B cell (primary cell): ENCODE measurements around the gene GGTLC3. TPM values are rescaled to one million over a fixed set of nuclear protein-coding genes. Genes with fewer than 3 reads are reported as not detected.
"Not testable (repeated sequence)": the region's sequence is repeated elsewhere in the genome, so short reads cannot be mapped to it uniquely, and the experiment has no call there.

Source experiments
- ATAC-seq: fragments of 200-7000 bp; cut with Tn5 transposase; one replicate; pipeline ENCODE4 v1.10.0; 2021; ENCODE audit warnings: low read depth, mild to moderate bottlenecking, moderate number of reproducible peaks, moderate library complexity
- CTCF ChIA-PET: fragments of 350-600 bp; sonication (Branson Sonifier 250); formaldehyde crosslinking; loops from one replicate; lab custom pipeline; 2021; ENCODE audit warnings: antibody characterized with exemption, inconsistent platforms; lab: Charles Lee
- POLR2A ChIA-PET: fragments of 350-600 bp; sonication (Branson Sonifier 250); formaldehyde crosslinking; loops from one replicate; lab custom pipeline; 2021; ENCODE audit warnings: antibody characterized with exemption; lab: Charles Lee
- DNase-seq: peaks from one replicate; pipeline ENCODE4 v3.0.0; 2013
- H2AFZ ChIP-seq: 2 replicates; pipeline ENCODE4 v1.6.1; 2012; ENCODE audit warnings: mild to moderate bottlenecking, low read depth, low read length; ENCODE audit not compliant: insufficient read depth, poor library complexity, severe bottlenecking
- H3K27ac ChIP-seq, 2 donors: 1 replicate in 1 of 2; 2 replicates in 1 of 2; pipeline ENCODE4 v1.5.1; 2012 to 2013; ENCODE audit warnings: low read length in 2 of 2, mild to moderate bottlenecking in 2 of 2, moderate library complexity in 1 of 2
- H3K27me3 ChIP-seq, 4 experiments: fragments of 200-600 bp in 1 of 4; sonication (generic) in 1 of 4; replicated peaks in 1 of 4; 1 replicate in 2 of 4; 2 replicates in 2 of 4; pipeline versions ENCODE4 v1.6.1 to v1.7.0; 2013 to 2016; ENCODE audit warnings: low read length in 3 of 4, mild to moderate bottlenecking in 2 of 4, mixed read lengths in 1 of 4, moderate library complexity in 1 of 4; ENCODE audit not compliant: insufficient read depth in 4 of 4, control insufficient read depth in 3 of 4; ENCODE audit errors: control extremely low read depth in 1 of 4
- H3K36me3 ChIP-seq, 2 experiments: replicated peaks in 1 of 2; 1 replicate in 1 of 2; 2 replicates in 1 of 2; pipeline versions ENCODE4 v1.6.1 to v1.7.1; 2013; ENCODE audit warnings: low read length in 1 of 2; ENCODE audit not compliant: insufficient read depth in 2 of 2, control insufficient read depth in 1 of 2; ENCODE audit errors: control extremely low read depth in 1 of 2, extremely low read depth in 1 of 2
- H3K4me1 ChIP-seq, 2 donors: fragments of 200-600 bp in 1 of 2; sonication (generic) in 1 of 2; 1 replicate in 1 of 2; 2 replicates in 1 of 2; pipeline versions ENCODE4 v1.5.1 to v1.6.1; 2013 to 2017; ENCODE audit warnings: low read length in 2 of 2; ENCODE audit not compliant: control insufficient read depth in 2 of 2, insufficient read depth in 2 of 2
- H3K4me2 ChIP-seq: replicated peaks from 2 replicates; pipeline ENCODE3; 2012; ENCODE audit warnings: mild to moderate bottlenecking, low read depth, low read length; ENCODE audit not compliant: poor library complexity, severe bottlenecking
- H3K4me3 ChIP-seq, 5 experiments: fragments of 200-600 bp in 1 of 5; sonication (generic) in 1 of 5; 1 replicate in 3 of 5; 2 replicates in 2 of 5; pipeline versions ENCODE4 v1.5.1 to v1.7.0; 2011 to 2016; ENCODE audit warnings: low read length in 4 of 5, mild to moderate bottlenecking in 4 of 5, low read depth in 2 of 5, control low read depth in 1 of 5, moderate library complexity in 1 of 5; ENCODE audit not compliant: insufficient read depth in 1 of 5; ENCODE audit errors: control extremely low read depth in 1 of 5, extremely low read depth in 1 of 5
- H3K79me2 ChIP-seq: fragments of 200-600 bp; sonication (generic); one replicate; pipeline ENCODE4 v1.6.0; 2016; ENCODE audit warnings: low read length; ENCODE audit not compliant: control insufficient read depth, insufficient read depth
- H3K9ac ChIP-seq: fragments of 200-600 bp; sonication (generic); 2 replicates; pipeline ENCODE4 v1.6.1; 2017; ENCODE audit warnings: mild to moderate bottlenecking, low read length, moderate library complexity
- H3K9me3 ChIP-seq, 3 donors: one replicate each; pipeline versions ENCODE4 v1.6.1 to v1.7.1; 2013; ENCODE audit warnings: low read length in 2 of 3; ENCODE audit not compliant: control insufficient read depth in 2 of 3, insufficient read depth in 1 of 3; ENCODE audit errors: control extremely low read depth in 1 of 3
- H4K20me1 ChIP-seq: 2 replicates; pipeline ENCODE4 v1.6.0; 2012; ENCODE audit warnings: mild to moderate bottlenecking, low read length; ENCODE audit not compliant: insufficient read depth, control insufficient read depth, poor library complexity, severe bottlenecking
- H3K27ac Mint-ChIP-seq: one replicate; pipeline ENCODE4 v1.8.0; 2021; ENCODE audit warnings: mixed read lengths
- H3K27me3 Mint-ChIP-seq: one replicate; pipeline ENCODE4 v1.8.0; 2021; ENCODE audit warnings: mixed read lengths
- H3K4me1 Mint-ChIP-seq: one replicate; pipeline ENCODE4 v1.8.0; 2021; ENCODE audit warnings: mixed read lengths
- H3K4me3 Mint-ChIP-seq: one replicate; pipeline ENCODE4 v1.8.0; 2021; ENCODE audit warnings: mixed read lengths
- H3K9me3 Mint-ChIP-seq: one replicate; pipeline ENCODE4 v1.8.0; 2022; ENCODE audit warnings: mixed read lengths; ENCODE audit not compliant: insufficient read depth
- WGBS: methylation state at CpG from one replicate; pipeline ENCODE4 v1.1.5; 2013; ENCODE audit warnings: missing lambda C conversion rate; ENCODE audit not compliant: insufficient coverage; 5-methylcytosine and 5-hydroxymethylcytosine counted together
- intact Hi-C: fragments of 100-400 bp; cut with micrococcal nuclease; formaldehyde crosslinking; loops from one replicate; pipeline ENCODE4 v1.10.0; 2022
- polyA plus RNA-seq: library from polyadenylated mRNA; depleted of rRNA; stranded (reverse); fragments of >200 nt; gene quantifications from 2 replicates; pipeline ENCODE4 v1.2.3, GENCODE V29; 2012
- total RNA-seq, 2 donors: library from RNA; stranded (reverse); fragments of 120-200 nt in 1 of 2; gene quantifications; 1 replicate in 1 of 2; 2 replicates in 1 of 2; pipeline versions ENCODE4 v1.2.3 to v1.2.4, GENCODE V29; 2013 to 2022

Gene GGTLC3
- total and polyA plus RNA-seq, 2 donors (not counting 1 experiment from before 2014, with no cell fraction given) = not detected

DNA sequence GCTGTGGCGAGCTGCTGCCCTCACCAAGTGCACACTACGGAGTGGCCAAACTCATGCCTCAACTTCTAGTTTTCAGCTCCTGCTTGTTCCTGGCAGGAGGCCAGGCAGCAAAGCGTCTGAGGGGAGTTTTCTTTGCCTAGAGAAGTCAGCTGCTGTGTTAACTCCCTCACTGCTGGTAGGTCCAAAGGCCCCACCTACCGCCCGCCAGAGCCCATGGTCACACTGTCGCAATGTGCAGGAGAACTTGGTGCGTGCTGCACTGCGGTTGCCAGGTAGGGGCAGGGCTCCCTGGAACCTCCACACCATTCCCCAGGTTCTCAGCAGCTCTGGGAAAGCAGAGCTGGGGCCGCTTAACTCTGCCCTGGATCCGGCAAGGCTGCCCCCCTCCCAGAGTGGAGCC is 5.6 kb downstream of the GGTLC3 start:
- H3K27ac ChIP-seq, H3K36me3 ChIP-seq, H3K27me3 ChIP-seq, H3K9me3 ChIP-seq, H3K9me3 Mint-ChIP-seq, DNase-seq, H4K20me1 ChIP-seq, H3K4me2 ChIP-seq, H3K4me3 Mint-ChIP-seq, ATAC-seq, H3K4me3 ChIP-seq, POLR2A ChIA-PET, intact Hi-C loops, H3K27me3 Mint-ChIP-seq, H2AFZ ChIP-seq, H3K79me2 ChIP-seq, H3K9ac ChIP-seq, CTCF ChIA-PET, H3K4me1 ChIP-seq, H3K27ac Mint-ChIP-seq, H3K4me1 Mint-ChIP-seq: not testable (repeated sequence)
- no CpG with 5 or more reads among the region's 10 CpGs for WGBS

- H3K9me3 Mint-ChIP-seq, POLR2A ChIA-PET, H3K4me1 ChIP-seq, intact Hi-C loops, H3K9ac ChIP-seq, H3K9me3 ChIP-seq, ATAC-seq, CTCF ChIA-PET, H2AFZ ChIP-seq, H3K27me3 ChIP-seq, H3K27ac ChIP-seq, H3K4me3 ChIP-seq, H3K36me3 ChIP-seq, H3K4me2 ChIP-seq, H3K27ac Mint-ChIP-seq, H3K4me3 Mint-ChIP-seq, H3K79me2 ChIP-seq, H3K4me1 Mint-ChIP-seq, H3K27me3 Mint-ChIP-seq, H4K20me1 ChIP-seq: not testable (repeated sequence)
- DNase-seq = peak; percentile 1
- WGBS = 86% methylated on average over 1 of the region's 6 CpGs
Observed at GRCh38 chr22:18511327-18511726, 6.6 kb downstream of the GGTLC3 start.

- intact Hi-C loops, DNase-seq: not testable (repeated sequence)
Observed at GRCh38 chr22:18496227-18496626, 21.7 kb downstream of the GGTLC3 start.

More at GRCh38 chr22:18496227-18496626, 21.7 kb downstream of the GGTLC3 start:
- H3K9me3 ChIP-seq, POLR2A ChIA-PET, H3K9ac ChIP-seq, H3K27ac ChIP-seq, H3K27me3 ChIP-seq, H3K4me1 ChIP-seq, H3K36me3 ChIP-seq, ATAC-seq, H3K4me2 ChIP-seq, H3K4me1 Mint-ChIP-seq, H3K4me3 Mint-ChIP-seq, H3K4me3 ChIP-seq, H3K27ac Mint-ChIP-seq, H4K20me1 ChIP-seq, H3K79me2 ChIP-seq, H3K9me3 Mint-ChIP-seq, H3K27me3 Mint-ChIP-seq, H2AFZ ChIP-seq, CTCF ChIA-PET: not testable (repeated sequence)
- no CpG with 5 or more reads among the region's 3 CpGs for WGBS

Other genes with a start within 250 kb of the GGTLC3 start
- 6.6 and 8.3 TPM in 2 replicates for gene TMEM191B, start 9.6 kb upstream of the GGTLC3 start, total RNA-seq
- gene TMEM191B, start 9.6 kb upstream of the GGTLC3 start, polyA plus RNA-seq = 5.7 and 6.1 TPM in 2 replicates
- 2.8 and 3.4 TPM in 2 replicates for gene RIMBP3, start 93.8 kb upstream of the GGTLC3 start, total RNA-seq
- gene RIMBP3, start 93.8 kb upstream of the GGTLC3 start, polyA plus RNA-seq = 0.10 and 0.28 TPM in 2 replicates